Heart right ventricle (tissue), 16 donors: ENCODE data around the gene SNRPA. TPM values are rescaled to one million over a fixed set of nuclear protein-coding genes. Genes with fewer than 3 reads are reported as not detected.
"Not testable (repeated sequence)": the region's sequence is repeated elsewhere in the genome, so short reads cannot be mapped to it uniquely, and the experiment has no call there.

Experiments used
- ATAC-seq, 8 donors: fragments of 200-7000 bp; cut with Tn5 transposase; one replicate each; pipeline ENCODE4 v1.9.1; 2020; ENCODE audit warnings: mild to moderate bottlenecking in 8 of 8, moderate library complexity in 8 of 8, moderate number of reproducible peaks in 1 of 8
- DNase-seq, 2 donors: peaks; one replicate each; pipeline ENCODE4 v3.0.0-alpha.2; 2020
- H3K27ac ChIP-seq, 10 donors: fragments of 200-600 bp; sonication (generic) in 2 of 10; one replicate each; pipeline versions ENCODE4 v1.5.0 to v1.8.0; 2020 to 2022; ENCODE audit warnings: mild to moderate bottlenecking in 3 of 10
- H3K27me3 ChIP-seq, 7 donors: fragments of 200-600 bp; one replicate each; pipeline ENCODE4 v1.8.0; 2021 to 2022; ENCODE audit warnings: mild to moderate bottlenecking in 2 of 7
- H3K36me3 ChIP-seq, 9 donors: fragments of 200-600 bp; sonication (generic) in 1 of 9; one replicate each; pipeline versions ENCODE4 v1.5.0 to v1.8.0; 2020 to 2022; ENCODE audit warnings: mild to moderate bottlenecking in 2 of 9
- H3K4me1 ChIP-seq, 9 donors: fragments of 200-600 bp; sonication (generic) in 1 of 9; one replicate each; pipeline versions ENCODE4 v1.5.0 to v1.8.0; 2020 to 2022; ENCODE audit warnings: mild to moderate bottlenecking in 4 of 9
- H3K4me3 ChIP-seq, 10 donors: fragments of 200-600 bp; sonication (generic) in 2 of 10; one replicate each; pipeline versions ENCODE4 v1.5.0 to v1.8.0; 2020 to 2022; ENCODE audit warnings: mild to moderate bottlenecking in 7 of 10, moderate library complexity in 2 of 10
- H3K9me3 ChIP-seq, 11 donors: fragments of 200-600 bp in 10 of 11; sonication (generic) in 2 of 11; one replicate each; pipeline versions ENCODE4 v1.5.0 to v1.8.0; 2013 to 2022; ENCODE audit warnings: mild to moderate bottlenecking in 2 of 11, control low read depth in 1 of 11, moderate library complexity in 1 of 11
- WGBS, 2 donors: extraction: QIAGEN DNeasy Blood & Tissue Kit; methylation state at CpG; one replicate each; pipeline ENCODE4 v1.1.7; 2013; ENCODE audit warnings: inconsistent platforms in 1 of 2; 5-methylcytosine and 5-hydroxymethylcytosine counted together
- intact Hi-C, 10 donors: fragments of 100-400 bp; cut with DNase I; formaldehyde crosslinking; loops; one replicate each; pipeline versions ENCODE4 v1.11.1 to v1.14.2; 2022
- polyA plus RNA-seq, 2 donors: library from polyadenylated mRNA; stranded (reverse); fragments of 200-250 nt; gene quantifications; one replicate each; pipeline ENCODE4 v1.2.3, GENCODE V29; 2013
- total RNA-seq, 10 donors: library from RNA; stranded (reverse); fragmentation: NEBNext Ultra II Directional in 3 of 10; extraction: Animal tissue kit (Norgen Biotek cat#: 25700) in 3 of 10; gene quantifications; one replicate each; pipeline versions ENCODE4 v1.2.1 to v1.2.4, GENCODE V29; 2021 to 2023
- TF ChIP-seq, protein P1 (sequence below), 9 donors: fragments of 200-600 bp; sonication (generic) in 2 of 9; IDR thresholded peaks; one replicate each; pipeline versions ENCODE4 v1.5.0 to v1.8.0; 2021 to 2022; ENCODE audit warnings: antibody characterized with exemption in 9 of 9, mild to moderate bottlenecking in 5 of 9, moderate library complexity in 1 of 9
- donor health status: Arrhythmogenic right ventricular cardiomyopathy.
- donor health status: ischemic (EF 13 %, LVEDD 7.1; RV severe dilation, severe dysfunction).
- donor health status: healthy with polysubstance abuse.
- donor health status: DM: no; HTN: yes; CAD: no.
- donor health status: DM: no; HTN: no; CAD: no.
- donor health status: ischemic (EF 25% LVEDD 6.9; RV normal size, moderate dysfunction).
- donor health status: ischemic (EF 25% LVEDD 5.7; RV mildly dilated, moderate dysfunction).
- donor health status: healthy.
- donor health status: DM: yes; HTN: yes; CAD: no.
- donor health status: Ischemic cardiomyopathy.
- donor health status: ischemic (EF 35%, LVEDD 5.7; RV mildly dilated, moderate dysfunction).
- donor health status: nonischemic (EF 11% LVEDD 7.7; RV severe dilation, severe dysfunction).
- donor health status: DM: yes; HTN: yes; CAD: no.
- donor health status: PGD.
- donor health status: ischemic (EF 29% LVEDD 5.4; RV normal size, mild dysfunction).
- donor health status: nonischemic (EF 23%, LVEDD 6.1; RV moderate dilation, normal function).

Gene SNRPA
- total and polyA plus RNA-seq, 12 donors, result 24.0 to 40.6 (median 35.0) TPM

DNA sequence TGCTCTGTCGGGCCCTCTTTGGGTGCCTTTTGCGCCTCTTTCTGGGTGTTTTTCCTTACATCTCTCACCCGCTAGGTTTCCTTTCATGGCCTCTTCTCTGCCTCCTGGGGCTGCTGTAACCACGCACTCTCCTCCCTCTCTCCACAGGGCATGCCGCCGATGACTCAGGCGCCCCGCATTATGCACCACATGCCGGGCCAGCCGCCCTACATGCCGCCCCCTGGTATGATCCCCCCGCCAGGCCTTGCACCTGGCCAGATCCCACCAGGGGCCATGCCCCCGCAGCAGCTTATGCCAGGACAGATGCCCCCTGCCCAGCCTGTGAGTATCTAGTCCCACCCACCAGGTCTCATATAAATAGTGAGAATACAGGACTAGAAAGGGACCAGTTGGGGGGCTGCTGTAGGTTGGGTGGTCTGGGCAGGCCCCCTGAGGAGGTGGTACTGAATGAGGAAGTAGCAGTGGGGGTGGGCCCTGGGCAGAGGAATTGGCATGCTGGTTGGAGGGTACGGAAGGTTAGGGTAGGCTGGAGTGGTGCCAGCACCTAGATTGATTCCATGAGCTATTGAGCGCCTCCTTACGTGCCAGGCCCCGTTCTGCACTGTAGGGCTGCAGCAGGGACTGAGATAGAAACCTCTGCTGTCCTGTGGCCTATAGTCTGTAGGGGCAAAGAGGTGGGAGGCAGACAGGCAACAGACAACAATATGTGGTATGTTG is 11.9 kb downstream of the SNRPA start:
- WGBS, 2 donors, result 92 to 93% methylated on average over 17 of the region's 17 CpGs
- intact Hi-C loops, result no loop called here
- ATAC-seq (no peak), DNase-seq (no peak)
- Histone ChIP-seq H3K4me3 (no peak overlapping the region), H3K27ac (no peak overlapping the region), H3K27me3 (no peaks in the 10 kb centered on the region), H3K36me3 (peaks cover 0 to 95% (median 87%) of the 10 kb centered on the region in 9 donors), H3K9me3 (no peaks in the 10 kb centered on the region), H3K4me1 (peaks cover 0 to 15% (median 7%) of the 10 kb centered on the region in 9 donors)
- TF ChIP-seq, protein P1, sequence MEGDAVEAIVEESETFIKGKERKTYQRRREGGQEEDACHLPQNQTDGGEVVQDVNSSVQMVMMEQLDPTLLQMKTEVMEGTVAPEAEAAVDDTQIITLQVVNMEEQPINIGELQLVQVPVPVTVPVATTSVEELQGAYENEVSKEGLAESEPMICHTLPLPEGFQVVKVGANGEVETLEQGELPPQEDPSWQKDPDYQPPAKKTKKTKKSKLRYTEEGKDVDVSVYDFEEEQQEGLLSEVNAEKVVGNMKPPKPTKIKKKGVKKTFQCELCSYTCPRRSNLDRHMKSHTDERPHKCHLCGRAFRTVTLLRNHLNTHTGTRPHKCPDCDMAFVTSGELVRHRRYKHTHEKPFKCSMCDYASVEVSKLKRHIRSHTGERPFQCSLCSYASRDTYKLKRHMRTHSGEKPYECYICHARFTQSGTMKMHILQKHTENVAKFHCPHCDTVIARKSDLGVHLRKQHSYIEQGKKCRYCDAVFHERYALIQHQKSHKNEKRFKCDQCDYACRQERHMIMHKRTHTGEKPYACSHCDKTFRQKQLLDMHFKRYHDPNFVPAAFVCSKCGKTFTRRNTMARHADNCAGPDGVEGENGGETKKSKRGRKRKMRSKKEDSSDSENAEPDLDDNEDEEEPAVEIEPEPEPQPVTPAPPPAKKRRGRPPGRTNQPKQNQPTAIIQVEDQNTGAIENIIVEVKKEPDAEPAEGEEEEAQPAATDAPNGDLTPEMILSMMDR (IDR thresholded peaks at IDR 0.05), result no peak

DNA sequence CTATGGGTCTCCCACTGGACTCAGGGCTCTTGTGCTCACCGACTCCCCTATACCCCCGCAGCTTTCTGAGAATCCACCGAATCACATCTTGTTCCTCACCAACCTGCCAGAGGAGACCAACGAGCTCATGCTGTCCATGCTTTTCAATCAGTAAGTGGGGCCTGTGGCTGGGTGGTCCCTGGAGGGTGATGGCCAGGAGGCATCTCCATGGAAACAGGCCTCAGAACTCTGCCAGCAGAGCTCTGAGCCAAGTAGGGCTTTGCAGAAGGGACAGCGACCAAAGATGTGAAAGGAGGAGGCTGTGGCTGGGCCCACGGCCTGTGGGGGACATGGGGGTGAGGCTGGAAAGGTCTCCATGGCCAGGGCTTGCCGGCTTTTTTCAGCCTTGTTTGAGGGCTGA is 12.5 kb downstream of the SNRPA start:
- H3K36me3 ChIP-seq, result peaks cover 0 to 89% (median 81%) of the 10 kb centered on the region in 9 donors

GRCh38 chr19:40763963-40764362 is 13.0 kb downstream of the SNRPA start:
- peaks cover 0 to 85% (median 77%) of the 10 kb centered on the region in 9 donors for H3K36me3 ChIP-seq
- intact Hi-C loops, result no loop called here
- H3K4me1 ChIP-seq, result peaks cover 0 to 15% (median 7%) of the 10 kb centered on the region in 9 donors
- no peak overlapping the region for H3K27ac ChIP-seq
- ATAC-seq, result no peak
- H3K27me3 ChIP-seq, result no peaks in the 10 kb centered on the region
- TF ChIP-seq, protein P1 (IDR thresholded peaks at IDR 0.05), result no peak
- 89 to 92% methylated on average over 10 of the region's 10 CpGs for WGBS, 2 donors
- H3K9me3 ChIP-seq, result no peaks in the 10 kb centered on the region
- H3K4me3 ChIP-seq, result no peak overlapping the region
- DNase-seq, result no peak

More for the DNA sequence above, 12.5 kb downstream of the SNRPA start:
- intact Hi-C loops, result no loop called here
- no peak for DNase-seq
- no peak for ATAC-seq
- no peak overlapping the region for H3K27ac ChIP-seq
- no peaks in the 10 kb centered on the region for H3K27me3 ChIP-seq
- TF ChIP-seq, protein P1 (IDR thresholded peaks at IDR 0.05), result no peak
- H3K4me1 ChIP-seq, result peaks cover 0 to 15% (median 7%) of the 10 kb centered on the region in 9 donors
- H3K9me3 ChIP-seq, result no peaks in the 10 kb centered on the region
- 92 to 95% methylated on average over 7 of the region's 7 CpGs for WGBS, 2 donors
- no peak overlapping the region for H3K4me3 ChIP-seq

- H3K4me3 ChIP-seq, H3K9me3 ChIP-seq, H3K27ac ChIP-seq, intact Hi-C loops, DNase-seq, H3K27me3 ChIP-seq, ATAC-seq, H3K4me1 ChIP-seq: not testable (repeated sequence)
- H3K36me3 ChIP-seq, result peaks cover 0 to 60% (median 52%) of the 10 kb centered on the region in 9 donors
- WGBS, 2 donors, result 97 to 98% methylated on average over 13 of the region's 13 CpGs
Measured at GRCh38 chr19:40766385-40766784, 15.4 kb downstream of the SNRPA start.

GRCh38 chr19:40768869-40769268 is 17.9 kb downstream of the SNRPA start:
- TF ChIP-seq, protein P1 (IDR thresholded peaks at IDR 0.05), result no peak
- peaks cover 0 to 38% (median 28%) of the 10 kb centered on the region in 9 donors for H3K36me3 ChIP-seq

GRCh38 chr19:40771101-40771862 is 20.3 kb downstream of the SNRPA start:
- ATAC-seq, result not testable (repeated sequence)

More at GRCh38 chr19:40768869-40769268, 17.9 kb downstream of the SNRPA start:
- Histone ChIP-seq H3K4me3 (no peak overlapping the region), H3K9me3 (peaks cover 0 to 4% (median 0%) of the 10 kb centered on the region in 11 donors), H3K27me3 (no peaks in the 10 kb centered on the region), H3K27ac (no peak overlapping the region), H3K4me1 (peaks cover 0 to 8% (median 0%) of the 10 kb centered on the region in 9 donors)
- ATAC-seq (no peak), DNase-seq (no peak)
- WGBS, 2 donors, result 81 to 88% methylated on average over 5 of the region's 5 CpGs
- intact Hi-C loops, result no loop called here

More at GRCh38 chr19:40771101-40771862, 20.3 kb downstream of the SNRPA start:
- H3K4me1 ChIP-seq, intact Hi-C loops, H3K4me3 ChIP-seq, H3K9me3 ChIP-seq, H3K27me3 ChIP-seq, DNase-seq, H3K27ac ChIP-seq: not testable (repeated sequence)
- peaks cover 0 to 14% (median 5%) of the 10 kb centered on the region in 9 donors for H3K36me3 ChIP-seq
- WGBS, 2 donors, result 92 to 94% methylated on average over 10 of the region's 10 CpGs
